ENCODE results near the gene IER5L.

The IER5L gene

GRCh38 chr9:129177791-129178567 lies at the start of gene IER5L:
Gene IER5L, minus strand, starts transcription at chr9:129178261. Its CDS starts 209 bp downstream, at chr9:129178052.
- H3K27ac ChIP-seq (ENCODE audit: extremely low read depth, low read depth, low read length), result peak within 1 kb of the TSS; percentile 65; the same call in 1 of the 2 replicates
- no peaks in the 10 kb centered on the region for H3K9me3 ChIP-seq (ENCODE audit: control insufficient read depth, insufficient read depth, low read depth, low read length)
- ChIA-PET POLR2A (interaction anchor here (0.6 to 1.9 kb wide), 63 partner anchors 9 to 626 kb away, joined by 3 to 29 read pairs (median 5); partner anchors contain the start of genes C9orf50, NTMT1 and ZDHHC12), CTCF (interaction anchor here (0.6 to 2.0 kb wide), 8 partner anchors 39 to 1612 kb away, joined by 3 to 9 read pairs (median 6); no protein-coding TSS in a partner anchor)
- H3K36me3 ChIP-seq (ENCODE audit: control insufficient read depth in 2 of 2, insufficient read depth in 1 of 2, low read length in 2 of 2), result no peaks in the 10 kb centered on the region
- peak within 1 kb of the TSS; percentile 64 for H3K4me3 ChIP-seq (ENCODE audit: low read depth, low read length)
- H3K4me1 ChIP-seq (ENCODE audit: control insufficient read depth, insufficient read depth, low read length), result peaks cover 7% of the 10 kb centered on the region
- TF ChIP-seq ZNF394 (tag by site-specific recombination; IDR thresholded peaks at IDR 0.05; ENCODE audit: borderline replicate concordance) (peak; percentile 67; the same call in 1 of the 2 replicates), OVOL3 (tag by site-specific recombination; IDR thresholded peaks at IDR 0.05) (no peak), PBX3 (CRISPR knock-in tag; IDR thresholded peaks at IDR 0.05) (peak; percentile 94), ZNF792 (tag by site-specific recombination; IDR thresholded peaks at IDR 0.05) (0 out of 2 replicates have a peak, but pooled peaks have one; percentile 41), ZBTB8A (tag by site-specific recombination; IDR thresholded peaks at IDR 0.05) (peak; percentile 84), SCRT1 (tag by site-specific recombination; IDR thresholded peaks at IDR 0.05; ENCODE audit: borderline replicate concordance) (no peak), ZNF785 (tag by site-specific recombination; IDR thresholded peaks at IDR 0.05) (no peak), KLF16 (tag by site-specific recombination; IDR thresholded peaks at IDR 0.05) (peak; percentile 62; the same call in 1 of the 2 replicates), INSM2 (tag by site-specific recombination; IDR thresholded peaks at IDR 0.05) (peak; percentile 47; the same call in 1 of the 2 replicates), ZNF76 (tag by site-specific recombination; IDR thresholded peaks at IDR 0.05; ENCODE audit: borderline replicate concordance, low read depth) (peak; percentile 59; the same call in 1 of the 2 replicates), KLF7 (tag by site-specific recombination; IDR thresholded peaks at IDR 0.05; ENCODE audit: borderline replicate concordance) (no peak), KLF9 (tag by site-specific recombination; IDR thresholded peaks at IDR 0.05; ENCODE audit: low read depth) (peak; percentile 41; the same call in 1 of the 2 replicates), ZNF621 (tag by site-specific recombination; IDR thresholded peaks at IDR 0.05) (no peak), BCL11A (tag by site-specific recombination; IDR thresholded peaks at IDR 0.05; ENCODE audit: low read depth) (peak; percentile 57; the same call in 1 of the 2 replicates), ZBTB20 (tag by site-specific recombination; IDR thresholded peaks at IDR 0.05) (peak; percentile 69; the same call in 1 of the 2 replicates), EGR2 (tag by site-specific recombination; IDR thresholded peaks at IDR 0.05; ENCODE audit: low read depth) (no peak), ZNF692 (tag by site-specific recombination; IDR thresholded peaks at IDR 0.05) (peak; percentile 75), GFI1B (tag by site-specific recombination; IDR thresholded peaks at IDR 0.05) (no peak), ZXDB (tag by site-specific recombination; IDR thresholded peaks at IDR 0.05) (peak; percentile 64; the same call in 1 of the 2 replicates), ZFP69B (tag by site-specific recombination; IDR thresholded peaks at IDR 0.05) (no peak), GLIS2 (tag by site-specific recombination; IDR thresholded peaks at IDR 0.05) (peak; percentile 34; the same call in 1 of the 2 replicates), ZBTB21 (tag by site-specific recombination; IDR thresholded peaks at IDR 0.05) (no peak), PRDM1 (tag by site-specific recombination; IDR thresholded peaks at IDR 0.05) (no peak), ZNF580 (tag by site-specific recombination; IDR thresholded peaks at IDR 0.05) (0 out of 2 replicates have a peak, but pooled peaks have one; percentile 35), ZNF280D (tag by site-specific recombination; IDR thresholded peaks at IDR 0.05) (no peak), ZNF169 (tag by site-specific recombination; IDR thresholded peaks at IDR 0.05) (peak; percentile 77; the same call in 1 of the 2 replicates)
